A549 treated with Mapracorat at 1 μM for 4 hours (cell line): ENCODE data around the gene TUBA3D. TPM values are rescaled to one million over a fixed set of nuclear protein-coding genes. Genes with fewer than 3 reads are reported as not detected.

Source experiments
- total RNA-seq: library from RNA; stranded (reverse); fragments of 200-300 nt; extraction: Qiagen RNA extraction; gene quantifications from 5 replicates; pipeline ENCODE4 v1.2.3, GENCODE V29; 2022

The TUBA3D gene
- total RNA-seq, result 3.8 to 11.1 TPM (median 5.4 TPM) in 5 replicates

DNA sequence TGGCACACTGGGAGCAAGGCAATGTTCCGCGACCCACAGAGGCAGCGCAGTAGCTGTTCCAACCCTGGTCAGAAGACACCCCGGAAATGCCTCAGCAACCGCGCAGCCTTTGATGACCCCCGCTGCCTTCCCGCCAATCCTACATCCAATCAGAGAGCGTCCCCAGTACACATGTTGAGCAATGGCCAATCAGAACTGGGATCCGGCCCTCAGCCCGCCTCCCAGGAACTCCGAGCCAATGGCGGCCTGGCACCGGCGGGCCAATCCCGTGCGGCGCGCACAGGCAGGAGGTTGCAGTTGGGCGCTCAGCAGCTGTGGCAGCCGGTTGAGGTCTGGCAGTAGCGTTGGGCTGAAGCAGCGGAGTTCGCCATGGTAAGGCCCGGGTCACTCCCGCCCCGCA, at the start of gene TUBA3D:
TUBA3D (plus strand) TSS at position 289 of the 400 bp plus-strand sequence; CDS start at position 370, 81 bp downstream.

DNA sequence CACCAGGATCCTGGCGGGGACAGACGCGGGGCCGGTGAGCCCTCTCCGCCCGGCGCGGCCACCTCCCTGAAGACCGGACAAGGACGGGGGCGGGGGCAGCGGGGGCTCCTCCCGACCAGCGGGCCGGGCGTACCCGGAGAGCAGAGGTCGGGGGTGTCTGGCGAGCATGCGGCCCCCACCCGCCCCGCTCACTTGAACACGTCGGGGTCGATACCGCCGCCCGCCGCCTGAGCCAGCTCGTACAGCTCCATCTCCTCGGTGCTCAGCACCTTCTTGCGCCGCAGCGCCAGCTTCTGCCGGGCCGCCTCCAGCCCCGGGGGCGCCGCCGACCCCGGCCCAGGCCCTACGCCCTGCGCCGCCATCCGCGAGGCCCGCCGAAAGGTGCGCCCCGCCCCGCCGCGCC, 16.1 kb downstream of the TUBA3D start, which contains the start of gene MZT2A:
MZT2A (minus strand) TSS at position 383 of the 403 bp plus-strand sequence; CDS start at position 362, 21 bp downstream.

DNA sequence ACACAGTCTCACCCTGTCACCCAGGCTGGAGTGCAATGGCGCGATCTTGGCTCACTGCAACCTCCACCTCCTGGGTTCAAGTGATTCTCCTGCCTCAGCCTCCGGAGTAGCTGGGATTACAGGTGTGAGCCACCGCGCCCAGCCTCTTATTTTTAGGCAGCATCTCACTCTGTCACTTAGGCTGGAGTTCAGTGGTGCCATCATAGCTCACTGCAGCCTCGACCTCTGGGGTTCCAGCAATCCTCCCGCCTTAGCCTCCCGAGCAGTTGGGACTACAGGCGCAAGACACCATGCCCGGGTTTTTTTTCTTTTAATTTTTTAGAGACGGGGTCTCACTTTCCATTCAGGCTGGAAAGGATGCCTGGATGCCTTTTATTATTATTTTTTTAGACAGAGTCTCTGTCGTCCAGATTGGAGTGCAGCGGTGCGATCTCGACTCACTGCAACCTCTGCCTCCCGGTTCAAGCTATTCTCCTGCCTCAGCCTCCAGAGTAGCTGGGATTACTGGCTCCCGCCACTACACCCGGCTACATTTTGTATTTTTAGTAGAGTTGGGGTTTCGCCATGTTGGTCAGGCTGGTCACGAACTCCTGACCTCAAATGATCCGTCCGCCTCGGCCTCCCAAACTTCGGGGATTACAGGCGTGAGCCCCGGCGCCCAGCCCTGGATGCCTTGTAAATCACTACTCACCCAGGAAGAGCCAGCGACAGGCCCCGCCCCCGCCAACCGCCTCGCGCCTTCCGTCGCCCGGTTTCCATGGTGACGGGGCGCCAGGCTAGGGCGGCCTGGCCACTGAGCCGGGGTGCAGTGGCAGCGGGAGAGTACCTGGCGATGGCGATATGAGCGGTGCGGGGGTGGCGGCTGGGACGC, 51.4 kb downstream of the TUBA3D start, which contains the start of gene CCDC74A:
CCDC74A (plus strand) TSS at position 758 of the 871 bp plus-strand sequence; CDS start at position 841, 83 bp downstream.

Other genes with a start within 250 kb of the TUBA3D start
- gene RAB6D, start 112.0 kb upstream of the TUBA3D start, total RNA-seq, result not detected in 5 replicates
- gene MZT2A, start 16.3 kb downstream of the TUBA3D start, total RNA-seq, result 107 to 218 TPM (median 198 TPM) in 5 replicates
- 11.8 to 17.2 TPM (median 16.6 TPM) in 5 replicates for gene CCDC74A, start 51.8 kb downstream of the TUBA3D start, total RNA-seq